ENCODE results near the gene C1orf21.
A peak's percentile ranks its signal among the peaks of the same experiment; 100 is the strongest.

Gene C1orf21

DNA sequence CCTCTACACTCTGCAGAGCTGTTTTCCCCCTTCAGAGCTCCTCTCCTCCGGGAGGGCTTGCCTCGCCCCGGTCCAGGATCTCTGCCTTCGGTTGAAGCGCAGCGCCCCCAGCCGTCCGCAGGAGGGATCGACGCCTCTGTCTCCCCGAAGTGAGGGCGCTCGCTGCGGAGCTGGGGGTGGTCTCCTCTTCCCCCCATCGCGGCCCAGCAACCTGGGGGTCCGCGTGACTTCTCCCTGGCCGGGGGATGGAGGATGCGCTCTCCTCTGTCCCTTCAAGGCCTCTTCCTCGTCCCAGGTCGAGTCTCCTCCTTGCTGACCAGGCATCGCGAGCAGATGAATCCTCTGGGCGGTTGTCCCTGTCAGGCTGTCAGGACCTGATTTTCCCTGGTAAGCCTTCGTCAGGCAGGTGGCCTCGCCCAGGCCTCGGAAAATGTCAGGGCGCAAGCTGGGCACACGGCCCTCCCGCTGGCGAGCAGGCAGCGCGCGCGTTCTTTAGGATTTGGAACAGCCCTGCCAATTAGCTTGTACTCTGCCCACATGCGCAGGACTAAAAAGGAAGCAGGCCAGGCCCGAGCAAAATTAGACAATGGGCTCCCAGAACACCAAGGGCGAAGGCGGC, 277.3 kb downstream of the C1orf21 start:
- no peaks in the 10 kb centered on the region for H3K9me3 ChIP-seq (ENCODE audit: insufficient read depth, low read depth, low read length)
- peak overlapping the region; percentile 40 for H3K4me3 ChIP-seq (ENCODE audit: low read length)
- WGBS, result 38% methylated on average over 40 of the region's 40 CpGs
- no peaks in the 10 kb centered on the region for H3K36me3 ChIP-seq (ENCODE audit: insufficient read depth, low read length)
- no peak overlapping the region for H3K27ac ChIP-seq (ENCODE audit: low read depth, low read length)
- no peak overlapping the region for H3K9ac ChIP-seq (ENCODE audit: low read depth, low read length)
- peaks cover 8% of the 10 kb centered on the region; the same call in 1 of the 2 replicates for H3K27me3 ChIP-seq (ENCODE audit: insufficient read depth, low read length)
- H3K4me1 ChIP-seq (ENCODE audit: insufficient read depth, low read length), result peaks cover 25% of the 10 kb centered on the region

- Histone ChIP-seq H3K4me1 (ENCODE audit: insufficient read depth, low read length) (peaks cover 30% of the 10 kb centered on the region), H3K4me3 (ENCODE audit: low read length) (no peak overlapping the region; the same call in 1 of the 2 replicates), H3K36me3 (ENCODE audit: insufficient read depth, low read length) (no peaks in the 10 kb centered on the region), H3K27ac (ENCODE audit: low read depth, low read length) (no peak overlapping the region), H3K9me3 (ENCODE audit: insufficient read depth, low read depth, low read length) (no peaks in the 10 kb centered on the region), H3K27me3 (ENCODE audit: insufficient read depth, low read length) (peaks cover 8% of the 10 kb centered on the region; the same call in 1 of the 2 replicates), H3K9ac (ENCODE audit: low read depth, low read length) (no peak overlapping the region)
- WGBS, result 90% methylated on average over 15 of the region's 15 CpGs
Observed at GRCh38 chr1:184664661-184665060, 277.8 kb downstream of the C1orf21 start.

DNA sequence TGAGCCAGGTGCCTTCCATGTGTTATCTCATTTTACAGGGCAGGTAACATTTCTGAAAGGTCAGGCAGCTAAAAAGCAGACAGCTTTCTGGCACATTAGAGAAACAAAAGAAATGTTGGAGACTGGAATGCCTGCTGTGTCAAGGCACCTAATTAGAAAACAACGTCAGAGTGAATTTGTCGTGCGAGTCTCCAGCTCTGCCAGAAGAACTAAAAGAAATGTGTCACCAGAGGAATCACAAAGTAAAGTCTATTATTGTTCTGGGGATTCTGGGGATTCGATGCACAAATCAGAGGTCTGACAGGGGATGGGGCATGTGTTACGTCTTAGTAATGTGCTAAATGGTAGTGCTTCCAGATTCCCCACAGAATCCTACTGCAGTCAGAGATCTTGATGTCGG, 278.5 kb downstream of the C1orf21 start:
- H3K4me3 ChIP-seq (ENCODE audit: low read length), result no peak overlapping the region
- H3K9me3 ChIP-seq (ENCODE audit: insufficient read depth, low read depth, low read length), result no peaks in the 10 kb centered on the region
- H3K9ac ChIP-seq (ENCODE audit: low read depth, low read length), result no peak overlapping the region
- no peaks in the 10 kb centered on the region for H3K36me3 ChIP-seq (ENCODE audit: insufficient read depth, low read length)
- 77% methylated on average over 6 of the region's 6 CpGs for WGBS
- H3K27me3 ChIP-seq (ENCODE audit: insufficient read depth, low read length), result peaks cover 8% of the 10 kb centered on the region; the same call in 1 of the 2 replicates
- no peak overlapping the region for H3K27ac ChIP-seq (ENCODE audit: low read depth, low read length)
- peaks cover 33% of the 10 kb centered on the region for H3K4me1 ChIP-seq (ENCODE audit: insufficient read depth, low read length)

DNA sequence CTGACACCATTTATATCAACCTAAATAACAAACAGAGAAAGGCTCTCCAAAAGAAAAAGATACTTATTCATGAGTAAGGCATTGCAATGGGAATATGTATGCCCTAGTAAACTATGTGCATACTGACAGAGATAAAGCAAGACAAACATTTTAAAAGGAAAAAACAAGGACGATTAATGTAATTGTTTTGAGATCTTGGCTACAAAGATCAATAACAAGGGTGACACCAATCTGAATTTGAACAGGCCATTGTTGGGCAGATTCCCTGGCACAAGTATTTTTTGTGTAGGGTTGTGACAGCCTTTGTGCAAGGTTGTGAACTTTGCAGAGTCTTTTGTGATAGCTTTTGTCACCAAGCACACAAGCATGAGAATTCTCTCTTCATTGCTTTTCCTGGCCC, 282.6 kb downstream of the C1orf21 start:
- Histone ChIP-seq H3K27ac (ENCODE audit: low read depth, low read length) (peak overlapping the region; percentile 80; the same call in 1 of the 2 replicates), H3K27me3 (ENCODE audit: insufficient read depth, low read length) (peaks cover 6% of the 10 kb centered on the region; the same call in 1 of the 2 replicates), H3K4me1 (ENCODE audit: insufficient read depth, low read length) (peaks cover 64% of the 10 kb centered on the region), H3K4me3 (ENCODE audit: low read length) (peak overlapping the region; percentile 36; the same call in 1 of the 2 replicates), H3K36me3 (ENCODE audit: insufficient read depth, low read length) (no peaks in the 10 kb centered on the region), H3K9ac (ENCODE audit: low read depth, low read length) (0 out of 2 replicates have a peak overlapping the region, but pooled peaks have one; percentile 11), H3K9me3 (ENCODE audit: insufficient read depth, low read depth, low read length) (no peaks in the 10 kb centered on the region)
- WGBS, result 38% methylated on average over 1 of the region's 1 CpG

DNA sequence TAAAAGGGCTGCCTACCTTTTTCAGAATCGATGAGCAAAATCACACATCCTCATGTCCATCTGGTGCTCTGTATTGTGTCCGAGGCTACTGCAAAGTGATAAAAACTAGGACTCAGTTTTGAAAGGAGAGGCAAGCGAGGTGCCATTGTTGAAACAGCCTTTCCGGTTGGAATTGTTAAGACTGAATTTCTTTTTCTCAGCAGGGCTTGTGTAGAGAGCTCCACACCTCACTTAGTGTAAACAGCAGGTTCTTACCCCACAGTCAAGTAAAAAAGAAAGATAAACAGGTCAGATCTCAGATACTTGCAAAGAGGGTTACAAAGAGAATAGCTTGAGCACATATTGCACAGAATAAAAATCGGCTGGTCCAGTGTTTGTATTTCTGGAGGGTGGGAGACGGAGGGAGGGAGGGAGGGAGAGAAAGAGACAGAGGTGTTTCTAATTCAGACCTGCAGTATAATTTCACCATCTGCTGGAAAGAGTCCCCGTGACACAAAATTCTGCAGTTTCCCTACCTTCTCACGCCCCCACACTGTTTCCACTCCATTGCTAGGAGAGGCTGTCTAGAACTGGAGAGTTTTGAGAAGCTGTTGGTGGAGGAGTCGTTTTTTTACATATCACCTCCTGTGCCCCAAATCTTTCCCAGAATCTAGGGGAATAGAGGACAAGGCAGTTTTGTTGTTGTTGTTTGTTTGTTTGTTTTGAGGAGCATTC, 285.3 kb downstream of the C1orf21 start:
- Histone ChIP-seq H3K9me3 (ENCODE audit: insufficient read depth, low read depth, low read length) (no peaks in the 10 kb centered on the region), H3K4me1 (ENCODE audit: insufficient read depth, low read length) (peaks cover 56% of the 10 kb centered on the region), H3K36me3 (ENCODE audit: insufficient read depth, low read length) (no peaks in the 10 kb centered on the region), H3K4me3 (ENCODE audit: low read length) (peak overlapping the region; percentile 4; the same call in 1 of the 2 replicates), H3K27ac (ENCODE audit: low read depth, low read length) (peak overlapping the region; percentile 73), H3K9ac (ENCODE audit: low read depth, low read length) (peak overlapping the region; percentile 4; the same call in 1 of the 2 replicates), H3K27me3 (ENCODE audit: insufficient read depth, low read length) (no peaks in the 10 kb centered on the region)
- 67% methylated on average over 7 of the region's 9 CpGs for WGBS

- Histone ChIP-seq H3K27me3 (ENCODE audit: insufficient read depth, low read length) (no peaks in the 10 kb centered on the region), H3K4me3 (ENCODE audit: low read length) (no peak overlapping the region), H3K9ac (ENCODE audit: low read depth, low read length) (no peak overlapping the region), H3K4me1 (ENCODE audit: insufficient read depth, low read length) (peaks cover 52% of the 10 kb centered on the region), H3K27ac (ENCODE audit: low read depth, low read length) (no peak overlapping the region; the same call in 1 of the 2 replicates), H3K9me3 (ENCODE audit: insufficient read depth, low read depth, low read length) (no peaks in the 10 kb centered on the region), H3K36me3 (ENCODE audit: insufficient read depth, low read length) (no peaks in the 10 kb centered on the region)
- 76% methylated on average over 9 of the region's 9 CpGs for WGBS
Observed at GRCh38 chr1:184673305-184673704, 286.5 kb downstream of the C1orf21 start.

- Histone ChIP-seq H3K27ac (ENCODE audit: low read depth, low read length) (no peak overlapping the region), H3K27me3 (ENCODE audit: insufficient read depth, low read length) (no peaks in the 10 kb centered on the region), H3K4me3 (ENCODE audit: low read length) (no peak overlapping the region), H3K36me3 (ENCODE audit: insufficient read depth, low read length) (no peaks in the 10 kb centered on the region), H3K9ac (ENCODE audit: low read depth, low read length) (no peak overlapping the region), H3K4me1 (ENCODE audit: insufficient read depth, low read length) (peaks cover 17% of the 10 kb centered on the region), H3K9me3 (ENCODE audit: insufficient read depth, low read depth, low read length) (peaks cover 8% of the 10 kb centered on the region; the same call in 1 of the 2 replicates)
Observed at GRCh38 chr1:184677344-184677743, 290.5 kb downstream of the C1orf21 start.

Data from HUES64 (cell line).